Esophagus squamous epithelium (tissue), 5 donors: ENCODE data around the gene KCNN3. TPM values are rescaled to one million over a fixed set of nuclear protein-coding genes. Genes with fewer than 3 reads are reported as not detected.

Experiments
- DNase-seq: peaks from one replicate; lab custom pipeline; 2025; lab: John Stamatoyannopoulos, UW
- H3K27ac ChIP-seq, 4 donors: fragments of 200-600 bp; sonication (generic); one replicate each; pipeline ENCODE4 v1.5.1; 2016 to 2019; ENCODE audit warnings: mild to moderate bottlenecking in 1 of 4
- H3K27me3 ChIP-seq, 4 donors: fragments of 200-600 bp; sonication (generic); 1 replicate in 3 of 4; 2 replicates in 1 of 4; pipeline versions ENCODE4 v1.5.1 to v1.6.0; 2017 to 2021; ENCODE audit warnings: antibody characterized with exemption in 1 of 4
- H3K36me3 ChIP-seq, 3 donors: fragments of 200-600 bp; sonication (generic); one replicate each; pipeline ENCODE4 v1.5.1; 2016 to 2019
- H3K4me1 ChIP-seq, 3 donors: fragments of 200-600 bp; sonication (generic); one replicate each; pipeline ENCODE4 v1.5.1; 2017 to 2019
- H3K4me3 ChIP-seq, 4 donors: fragments of 200-600 bp; sonication (generic); 1 replicate in 3 of 4; 2 replicates in 1 of 4; pipeline ENCODE4 v1.5.1; 2016 to 2019; ENCODE audit warnings: mild to moderate bottlenecking in 2 of 4, moderate library complexity in 1 of 4
- H3K9me3 ChIP-seq, 3 donors: fragments of 200-600 bp; sonication (generic); one replicate each; pipeline ENCODE4 v1.5.1; 2016 to 2019
- POLR2A ChIP-seq, 4 donors: fragments of 450-650 bp; IDR thresholded peaks; one replicate each; pipeline ENCODE4 v1.6.1; 2017; ENCODE audit warnings: antibody characterized with exemption in 4 of 4, mild to moderate bottlenecking in 4 of 4, moderate library complexity in 3 of 4
- WGBS, 2 donors: methylation state at CpG; one replicate each; pipeline ENCODE4 v1.1.5; 2018; 5-methylcytosine and 5-hydroxymethylcytosine counted together
- intact Hi-C: fragments of 100-400 bp; cut with DNase I; formaldehyde crosslinking; loops from one replicate; pipeline ENCODE4 v1.15.0; 2022
- total RNA-seq, 4 donors: library from RNA; depleted of rRNA; stranded (reverse); fragments of >200 nt; gene quantifications; one replicate each; pipeline ENCODE4 v1.1.0, GENCODE V29; 2016
- TF ChIP-seq, protein P1 (sequence below), 6 experiments: fragments of 450-650 bp in 4 of 6; fragments of 200-600 bp in 2 of 6; sonication (generic) in 2 of 6; IDR thresholded peaks; one replicate each; pipeline ENCODE4 v1.5.1; 2016 to 2019; ENCODE audit warnings: antibody characterized with exemption in 6 of 6, mild to moderate bottlenecking in 4 of 6, moderate library complexity in 4 of 6
- donor health status: DM: yes; HTN: yes; CAD: no.

The KCNN3 gene
- total RNA-seq, 4 donors from 2014 or later = 0.08 to 1.7 (median 0.50) TPM

DNA sequence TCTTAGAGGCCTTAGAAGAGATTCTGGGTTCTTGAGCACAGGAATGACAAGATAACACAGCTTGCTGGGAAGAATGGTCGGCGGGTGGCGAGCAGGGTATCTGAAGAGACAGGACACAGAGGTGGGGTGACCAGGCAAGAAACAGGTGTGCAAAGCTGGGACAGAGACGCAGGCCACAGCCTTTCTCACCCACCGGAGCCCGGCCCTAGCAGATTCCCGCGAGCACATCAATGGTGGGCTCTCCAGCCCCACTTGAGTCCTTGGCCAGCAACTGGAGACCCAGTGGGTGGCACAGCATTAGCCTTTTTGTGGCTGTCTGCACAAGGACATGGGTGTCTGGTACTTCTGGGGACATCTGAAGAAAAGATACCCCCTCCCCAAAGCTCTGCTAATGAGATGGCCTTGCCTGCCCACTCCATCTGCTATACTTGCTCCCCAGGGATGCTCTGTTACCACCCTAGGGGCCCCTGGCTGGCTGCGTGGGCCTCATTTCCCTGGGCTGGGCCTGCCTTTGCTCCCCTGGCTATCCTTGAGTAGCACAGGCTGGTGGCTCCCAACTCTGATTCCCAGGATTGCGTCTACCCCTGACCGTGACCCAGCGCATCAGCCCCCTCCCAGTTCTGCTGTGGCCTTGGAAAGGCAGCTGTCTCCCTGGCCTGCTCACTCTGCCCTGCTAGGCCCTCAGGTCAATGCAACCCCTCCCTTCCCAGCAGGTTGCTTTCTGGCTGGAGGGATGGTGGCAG lies 134.8 kb downstream of the KCNN3 start:
- Histone ChIP-seq H3K9me3 (no peaks in the 10 kb centered on the region), H3K27me3 (peaks cover 0 to 29% (median 0%) of the 10 kb centered on the region in 4 donors), H3K27ac (no peak overlapping the region), H3K4me3 (no peak overlapping the region), H3K4me1 (peaks cover 3 to 26% (median 15%) of the 10 kb centered on the region in 3 donors), H3K36me3 (no peaks in the 10 kb centered on the region)
- no peak for DNase-seq
- intact Hi-C loops = no loop called here
- WGBS, 2 donors = 90 to 96% methylated on average over 8 to 10 of the region's 12 CpGs
- no peak for TF ChIP-seq POLR2A (IDR thresholded peaks at IDR 0.05)
- TF ChIP-seq, protein P1, sequence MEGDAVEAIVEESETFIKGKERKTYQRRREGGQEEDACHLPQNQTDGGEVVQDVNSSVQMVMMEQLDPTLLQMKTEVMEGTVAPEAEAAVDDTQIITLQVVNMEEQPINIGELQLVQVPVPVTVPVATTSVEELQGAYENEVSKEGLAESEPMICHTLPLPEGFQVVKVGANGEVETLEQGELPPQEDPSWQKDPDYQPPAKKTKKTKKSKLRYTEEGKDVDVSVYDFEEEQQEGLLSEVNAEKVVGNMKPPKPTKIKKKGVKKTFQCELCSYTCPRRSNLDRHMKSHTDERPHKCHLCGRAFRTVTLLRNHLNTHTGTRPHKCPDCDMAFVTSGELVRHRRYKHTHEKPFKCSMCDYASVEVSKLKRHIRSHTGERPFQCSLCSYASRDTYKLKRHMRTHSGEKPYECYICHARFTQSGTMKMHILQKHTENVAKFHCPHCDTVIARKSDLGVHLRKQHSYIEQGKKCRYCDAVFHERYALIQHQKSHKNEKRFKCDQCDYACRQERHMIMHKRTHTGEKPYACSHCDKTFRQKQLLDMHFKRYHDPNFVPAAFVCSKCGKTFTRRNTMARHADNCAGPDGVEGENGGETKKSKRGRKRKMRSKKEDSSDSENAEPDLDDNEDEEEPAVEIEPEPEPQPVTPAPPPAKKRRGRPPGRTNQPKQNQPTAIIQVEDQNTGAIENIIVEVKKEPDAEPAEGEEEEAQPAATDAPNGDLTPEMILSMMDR (IDR thresholded peaks at IDR 0.05) = no peak

GRCh38 chr1:154733621-154734020 lies 136.5 kb downstream of the KCNN3 start:
- TF ChIP-seq POLR2A (IDR thresholded peaks at IDR 0.05) = no peak
- TF ChIP-seq, protein P1 (IDR thresholded peaks at IDR 0.05) = no peak
- no peak for DNase-seq
- Histone ChIP-seq H3K27me3 (peaks cover 0 to 29% (median 0%) of the 10 kb centered on the region in 4 donors), H3K4me3 (no peak overlapping the region), H3K27ac (no peak overlapping the region), H3K36me3 (no peaks in the 10 kb centered on the region), H3K4me1 (peaks cover 3 to 39% (median 18%) of the 10 kb centered on the region in 3 donors), H3K9me3 (no peaks in the 10 kb centered on the region)
- intact Hi-C loops = no loop called here
- WGBS, 2 donors = 63 to 66% methylated on average over 2 of the region's 4 CpGs

- Histone ChIP-seq H3K36me3 (no peaks in the 10 kb centered on the region), H3K4me1 (peaks cover 3 to 56% (median 21%) of the 10 kb centered on the region in 3 donors), H3K4me3 (no peak overlapping the region), H3K9me3 (no peaks in the 10 kb centered on the region), H3K27me3 (peaks cover 0 to 18% (median 0%) of the 10 kb centered on the region in 4 donors), H3K27ac (peak overlapping the region; percentile 28 to 74 (median 50))
- WGBS, 2 donors = 17 to 27% methylated on average over 2 to 6 of the region's 10 CpGs
- intact Hi-C loops = no loop called here
- TF ChIP-seq, protein P1 (IDR thresholded peaks at IDR 0.05) = no peak
- TF ChIP-seq POLR2A (IDR thresholded peaks at IDR 0.05) = no peak
- no peak for DNase-seq
Observed at GRCh38 chr1:154730986-154731489, 139.0 kb downstream of the KCNN3 start.

DNA sequence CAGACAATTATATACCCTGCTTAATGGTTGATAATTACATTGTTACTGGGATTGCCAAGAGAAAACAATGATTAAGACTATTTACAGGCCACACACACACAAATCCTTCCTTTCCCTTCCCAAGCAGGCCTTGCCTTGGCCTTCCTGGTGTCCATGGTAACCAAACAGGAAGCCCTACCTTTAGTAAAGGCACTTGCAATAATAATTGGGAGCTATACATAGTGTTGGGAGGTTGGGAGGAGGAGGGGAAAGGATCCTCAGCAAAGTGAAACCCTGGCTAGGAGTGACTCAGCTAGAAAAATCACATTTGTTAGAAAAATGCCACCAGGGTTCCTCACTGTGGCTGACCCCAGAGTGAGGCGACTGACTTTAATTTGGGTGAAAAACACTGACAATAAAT lies 139.8 kb downstream of the KCNN3 start:
- H3K27me3 ChIP-seq = peaks cover 0 to 18% (median 0%) of the 10 kb centered on the region in 4 donors
- H3K4me1 ChIP-seq = peaks cover 3 to 57% (median 21%) of the 10 kb centered on the region in 3 donors
- 43 to 47% methylated on average over 1 of the region's 1 CpG for WGBS, 2 donors
- TF ChIP-seq, protein P1 (IDR thresholded peaks at IDR 0.05) = no peak
- TF ChIP-seq POLR2A (IDR thresholded peaks at IDR 0.05) = no peak
- H3K27ac ChIP-seq = peak overlapping the region in 3 of 4 donors; percentile 28 to 74 (median 67)
- no peak overlapping the region for H3K4me3 ChIP-seq
- no peaks in the 10 kb centered on the region for H3K36me3 ChIP-seq
- DNase-seq = no peak
- intact Hi-C loops = no loop called here
- no peaks in the 10 kb centered on the region for H3K9me3 ChIP-seq

DNA sequence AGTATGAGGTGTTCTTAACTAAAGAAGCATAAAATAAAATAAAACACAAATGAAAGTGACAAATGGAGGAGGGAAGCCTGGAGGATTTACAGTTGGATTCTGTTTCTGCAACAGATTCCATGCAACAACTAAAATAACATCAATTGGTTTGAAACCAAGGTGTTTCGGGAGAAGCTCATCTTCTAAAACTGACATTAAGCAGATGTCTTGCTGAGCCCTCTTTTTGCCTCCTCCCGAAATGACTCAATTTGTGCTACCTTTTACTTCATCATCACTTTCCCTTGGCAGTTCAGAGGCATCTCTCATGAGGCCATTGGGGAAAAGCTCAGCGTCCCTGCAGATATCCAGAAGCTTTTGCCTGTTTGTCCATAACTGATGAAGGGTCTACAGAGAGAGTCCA lies 140.5 kb downstream of the KCNN3 start:
- Histone ChIP-seq H3K4me3 (no peak overlapping the region), H3K9me3 (no peaks in the 10 kb centered on the region), H3K27me3 (peaks cover 0 to 18% (median 0%) of the 10 kb centered on the region in 4 donors), H3K4me1 (peaks cover 3 to 57% (median 21%) of the 10 kb centered on the region in 3 donors), H3K27ac (peak overlapping the region in 3 of 4 donors; percentile 28 to 74 (median 67)), H3K36me3 (no peaks in the 10 kb centered on the region)
- intact Hi-C loops = no loop called here
- no peak for DNase-seq
- WGBS, 2 donors = 80 to 90% methylated on average over 3 of the region's 3 CpGs
- TF ChIP-seq POLR2A (IDR thresholded peaks at IDR 0.05) = no peak
- TF ChIP-seq, protein P1 (IDR thresholded peaks at IDR 0.05) = no peak
